ENCODE data around the gene COMMD2.

Gene COMMD2

DNA sequence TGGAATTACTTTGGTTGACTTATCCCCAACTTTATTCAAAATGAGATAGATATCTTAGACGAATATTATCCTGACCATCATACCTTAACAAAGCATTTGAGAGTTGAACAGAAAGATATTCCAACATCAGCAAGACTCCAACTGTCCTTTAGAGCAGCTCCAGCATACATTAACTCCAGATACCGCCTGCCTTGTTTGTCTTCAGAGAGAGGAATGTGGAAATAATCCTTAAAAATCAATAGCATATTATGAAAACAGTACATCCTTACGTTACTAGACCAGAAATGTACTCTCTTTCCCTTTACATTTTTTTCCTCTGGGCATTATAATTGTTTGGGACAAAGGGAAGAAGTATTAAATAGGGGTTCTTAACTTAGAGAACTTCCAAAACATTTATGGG is 38.4 kb upstream of the COMMD2 start:
- ChIA-PET POLR2A (no interaction called here), CTCF (no interaction called here)
- TF ChIP-seq, protein P1, sequence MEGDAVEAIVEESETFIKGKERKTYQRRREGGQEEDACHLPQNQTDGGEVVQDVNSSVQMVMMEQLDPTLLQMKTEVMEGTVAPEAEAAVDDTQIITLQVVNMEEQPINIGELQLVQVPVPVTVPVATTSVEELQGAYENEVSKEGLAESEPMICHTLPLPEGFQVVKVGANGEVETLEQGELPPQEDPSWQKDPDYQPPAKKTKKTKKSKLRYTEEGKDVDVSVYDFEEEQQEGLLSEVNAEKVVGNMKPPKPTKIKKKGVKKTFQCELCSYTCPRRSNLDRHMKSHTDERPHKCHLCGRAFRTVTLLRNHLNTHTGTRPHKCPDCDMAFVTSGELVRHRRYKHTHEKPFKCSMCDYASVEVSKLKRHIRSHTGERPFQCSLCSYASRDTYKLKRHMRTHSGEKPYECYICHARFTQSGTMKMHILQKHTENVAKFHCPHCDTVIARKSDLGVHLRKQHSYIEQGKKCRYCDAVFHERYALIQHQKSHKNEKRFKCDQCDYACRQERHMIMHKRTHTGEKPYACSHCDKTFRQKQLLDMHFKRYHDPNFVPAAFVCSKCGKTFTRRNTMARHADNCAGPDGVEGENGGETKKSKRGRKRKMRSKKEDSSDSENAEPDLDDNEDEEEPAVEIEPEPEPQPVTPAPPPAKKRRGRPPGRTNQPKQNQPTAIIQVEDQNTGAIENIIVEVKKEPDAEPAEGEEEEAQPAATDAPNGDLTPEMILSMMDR (IDR thresholded peaks at IDR 0.05; ENCODE audit: control extremely low read depth, extremely low read depth, low read depth, missing control alignments) = no peak
- no peak for DNase-seq (ENCODE audit: extremely low spot score)

DNA sequence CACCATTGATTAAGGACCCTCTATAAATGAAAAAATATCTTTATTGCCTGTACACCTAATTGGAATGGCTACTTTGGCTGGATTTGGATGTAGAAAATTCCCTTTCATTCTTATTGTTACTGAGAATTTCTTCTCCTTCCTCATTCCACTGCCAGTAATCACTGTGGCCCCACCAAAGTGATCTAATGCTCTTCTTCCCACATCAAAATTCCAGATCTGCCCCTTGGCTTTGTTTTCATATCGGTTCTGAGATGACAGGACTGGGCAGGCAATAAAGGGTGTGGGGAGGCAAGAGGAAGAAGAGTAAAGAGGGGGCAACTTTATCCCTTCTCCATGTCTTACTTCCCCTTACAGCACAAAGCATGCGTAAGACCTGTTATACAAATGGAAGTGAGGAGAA is 38.0 kb upstream of the COMMD2 start:
- DNase-seq (ENCODE audit: extremely low spot score) = no peak
- TF ChIP-seq, protein P1 (IDR thresholded peaks at IDR 0.05; ENCODE audit: control extremely low read depth, extremely low read depth, low read depth, missing control alignments) = no peak
- ChIA-PET POLR2A (no interaction called here), CTCF (no interaction called here)

DNA sequence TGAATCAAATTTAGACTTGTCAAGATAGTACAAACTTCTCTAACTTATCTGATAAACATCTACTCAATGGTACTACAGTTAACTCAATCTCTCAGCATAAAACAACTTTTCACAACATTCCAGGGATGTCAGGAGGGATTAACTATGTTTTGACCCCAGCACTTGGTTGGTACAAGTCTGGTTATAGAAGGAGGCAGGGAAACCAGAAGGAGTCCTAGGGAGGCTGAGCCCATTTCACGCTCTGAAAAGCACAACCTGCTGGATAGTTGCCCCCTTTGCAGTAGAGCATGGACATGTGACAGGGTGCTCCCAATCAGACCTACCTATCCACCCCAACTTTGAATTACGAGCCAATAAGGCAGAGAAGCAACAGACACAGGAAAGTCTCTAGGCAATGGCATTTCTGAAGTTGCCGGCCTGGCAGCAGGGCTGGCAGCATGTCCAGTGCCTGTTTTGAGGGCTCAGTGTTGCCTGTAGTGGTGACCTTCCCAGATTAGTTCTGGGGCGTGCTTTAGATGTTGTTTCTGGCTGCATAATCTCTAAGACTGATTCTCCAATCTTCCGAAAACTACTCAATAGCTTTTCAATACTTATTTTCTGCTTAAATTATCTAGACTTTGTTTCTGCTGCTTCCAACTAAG is 31.9 kb upstream of the COMMD2 start:
- POLR2A ChIA-PET = no interaction called here
- CTCF ChIA-PET = interaction anchor here (1.0 to 1.6 kb wide), 2 partner anchors 13 to 24 kb away, joined by 3 to 4 read pairs; no protein-coding TSS in a partner anchor
- DNase-seq (ENCODE audit: extremely low spot score) = no peak
- TF ChIP-seq, protein P1 (IDR thresholded peaks at IDR 0.05; ENCODE audit: control extremely low read depth, extremely low read depth, low read depth, missing control alignments) = no peak

DNA sequence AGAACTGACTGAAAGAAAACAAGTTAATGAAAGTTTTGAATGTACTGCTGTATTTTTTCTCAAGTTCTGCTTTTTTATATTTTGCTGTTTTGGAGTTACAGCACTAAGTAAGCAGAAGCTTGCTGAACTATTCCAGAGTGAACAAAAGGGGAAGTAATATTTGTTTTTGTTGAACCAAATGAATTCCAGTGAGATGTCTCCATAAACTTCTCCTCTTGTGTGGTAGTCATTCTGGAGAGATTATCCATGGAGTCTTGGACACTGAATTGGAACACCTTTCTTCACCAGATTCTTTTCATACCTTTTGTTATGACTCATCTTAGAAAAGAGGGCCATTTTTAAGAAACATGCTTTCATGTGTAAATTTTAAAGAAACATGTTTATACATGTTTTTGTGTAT is 31.3 kb upstream of the COMMD2 start:
- ChIA-PET CTCF (interaction anchor here (1.0 to 1.6 kb wide), 2 partner anchors 13 to 24 kb away, joined by 3 to 4 read pairs; no protein-coding TSS in a partner anchor), POLR2A (no interaction called here)
- TF ChIP-seq, protein P1 (IDR thresholded peaks at IDR 0.05; ENCODE audit: control extremely low read depth, extremely low read depth, low read depth, missing control alignments) = no peak
- no peak for DNase-seq (ENCODE audit: extremely low spot score)

DNA sequence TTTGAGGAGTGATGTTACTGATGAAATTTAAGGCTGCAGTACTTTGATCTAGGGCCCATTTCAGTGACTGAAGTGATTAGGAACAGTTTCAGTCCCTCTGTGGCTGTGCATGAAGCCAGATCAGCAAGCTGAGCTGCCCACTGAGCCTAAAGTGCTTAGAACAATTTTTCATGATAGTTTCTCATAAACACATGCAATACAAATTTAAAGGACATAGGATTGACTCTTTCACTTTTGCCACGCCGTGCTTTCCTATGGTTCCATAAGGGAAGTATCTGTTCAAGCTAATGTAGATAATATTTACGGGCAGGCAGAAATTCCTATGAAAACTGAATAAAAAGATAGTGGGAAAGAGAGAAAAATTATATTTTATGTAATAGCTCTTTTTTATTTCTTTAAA is 29.5 kb upstream of the COMMD2 start:
- CTCF ChIA-PET = interaction anchor here (0.7 to 1.8 kb wide), 6 partner anchors 9 to 251 kb away, joined by 3 to 23 read pairs (median 4); no protein-coding TSS in a partner anchor
- DNase-seq (ENCODE audit: extremely low spot score) = no peak
- POLR2A ChIA-PET = no interaction called here
- TF ChIP-seq, protein P1 (IDR thresholded peaks at IDR 0.05; ENCODE audit: control extremely low read depth, extremely low read depth, low read depth, missing control alignments) = no peak

DNA sequence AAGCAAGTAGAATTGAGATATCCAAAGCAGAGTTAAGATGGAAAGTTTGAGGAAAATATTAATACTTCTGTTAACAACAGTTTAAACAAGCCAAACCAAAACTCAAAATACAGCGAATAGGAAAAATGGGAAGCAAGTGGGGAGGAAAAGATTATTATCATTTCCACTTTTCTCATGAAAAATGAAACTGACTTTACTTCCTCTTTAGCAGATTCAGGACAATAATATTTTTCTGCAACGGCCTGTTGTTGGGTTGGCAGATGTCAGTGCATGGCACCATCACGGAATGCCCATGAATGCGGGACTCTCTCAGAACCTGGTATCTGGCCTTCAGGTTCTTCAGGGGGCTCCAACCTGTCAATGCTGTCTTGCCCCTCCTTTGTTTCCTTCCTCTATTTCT is 28.9 kb upstream of the COMMD2 start:
- CTCF ChIA-PET = interaction anchor here (1.8 kb wide), 1 partner anchor 27 kb away, joined by 10 read pairs; no protein-coding TSS in a partner anchor
- TF ChIP-seq, protein P1 (IDR thresholded peaks at IDR 0.05; ENCODE audit: control extremely low read depth, extremely low read depth, low read depth, missing control alignments) = no peak
- POLR2A ChIA-PET = no interaction called here
- no peak for DNase-seq (ENCODE audit: extremely low spot score)

Data from GM10248 (cell line).